Skeletal muscle tissue (tissue), 4 donors: ENCODE measurements around the gene METTL3. TPM values are rescaled to one million over a fixed set of nuclear protein-coding genes. Genes with fewer than 3 reads are reported as not detected.

ENCODE experiments used
- H3K27ac ChIP-seq: one replicate; pipeline ENCODE4 v1.7.0; 2013; ENCODE audit warnings: mild to moderate bottlenecking, low read depth, low read length, inconsistent platforms
- H3K27me3 ChIP-seq, 3 donors: one replicate each; pipeline ENCODE4 v1.7.0; 2013; ENCODE audit warnings: low read length in 3 of 3; ENCODE audit not compliant: control insufficient read depth in 3 of 3, insufficient read depth in 3 of 3
- H3K36me3 ChIP-seq, 3 donors: one replicate each; pipeline ENCODE4 v1.7.0; 2013; ENCODE audit warnings: low read length in 3 of 3; ENCODE audit not compliant: control insufficient read depth in 3 of 3, insufficient read depth in 3 of 3
- H3K4me1 ChIP-seq, 3 donors: one replicate each; pipeline ENCODE4 v1.7.0; 2013; ENCODE audit warnings: low read length in 3 of 3, mild to moderate bottlenecking in 3 of 3; ENCODE audit not compliant: control insufficient read depth in 3 of 3, insufficient read depth in 3 of 3
- H3K4me3 ChIP-seq, 3 donors: one replicate each; pipeline ENCODE4 v1.7.0; 2013; ENCODE audit warnings: low read length in 3 of 3
- H3K9ac ChIP-seq, 3 donors: one replicate each; pipeline ENCODE4 v1.7.0; 2013; ENCODE audit warnings: low read length in 3 of 3, mild to moderate bottlenecking in 3 of 3, moderate library complexity in 2 of 3, low read depth in 1 of 3
- H3K9me3 ChIP-seq, 3 donors: one replicate each; pipeline ENCODE4 v1.7.0; 2013; ENCODE audit warnings: low read length in 3 of 3; ENCODE audit not compliant: control insufficient read depth in 3 of 3
- total RNA-seq: library from RNA; depleted of rRNA; stranded (reverse); fragments of >200 nt; gene quantifications from one replicate; pipeline ENCODE4 v1.2.3, GENCODE V29; 2014
- donor health status: Osteomylitis.

The METTL3 gene
- total RNA-seq, 1 donor from 2014 or later = 73.6 TPM

- Histone ChIP-seq H3K27me3 (peaks cover 0 to 4% (median 0%) of the 10 kb centered on the region in 3 donors), H3K27ac (no peak overlapping the region), H3K36me3 (no peaks in the 10 kb centered on the region), H3K4me3 (peak overlapping the region; percentile 58 to 71 (median 69)), H3K9me3 (no peaks in the 10 kb centered on the region), H3K9ac (peak overlapping the region in 2 of 3 donors; percentile 20 to 68), H3K4me1 (peaks cover 0 to 2% (median 2%) of the 10 kb centered on the region in 3 donors)
These were observed 15.7 kb upstream of the METTL3 start for GRCh38 chr14:21526672-21527317.

- H3K4me1 ChIP-seq = peaks cover 0 to 2% (median 2%) of the 10 kb centered on the region in 3 donors
- H3K36me3 ChIP-seq = no peaks in the 10 kb centered on the region
- H3K27me3 ChIP-seq = peaks cover 0 to 4% (median 2%) of the 10 kb centered on the region in 3 donors
- no peaks in the 10 kb centered on the region for H3K9me3 ChIP-seq
- peak within 1 kb of the TSS; percentile 58 to 71 (median 69) for H3K4me3 ChIP-seq
- H3K9ac ChIP-seq = peak within 1 kb of the TSS in 2 of 3 donors; percentile 20 to 68
- no peak within 1 kb of the TSS for H3K27ac ChIP-seq
These were observed 15.0 kb upstream of the METTL3 start, which contains the start of gene SALL2 for GRCh38 chr14:21525962-21526671. SALL2 (minus strand) TSS chr14:21526346; CDS start chr14:21526127, 219 bp downstream.

GRCh38 chr14:21525571-21525961 is 14.4 kb upstream of the METTL3 start:
- peak overlapping the region; percentile 29 to 71 (median 58) for H3K4me3 ChIP-seq
- H3K27ac ChIP-seq = no peak overlapping the region
- H3K27me3 ChIP-seq = peaks cover 0 to 4% (median 3%) of the 10 kb centered on the region in 3 donors
- no peaks in the 10 kb centered on the region for H3K36me3 ChIP-seq
- no peak overlapping the region for H3K9ac ChIP-seq
- no peaks in the 10 kb centered on the region for H3K9me3 ChIP-seq
- H3K4me1 ChIP-seq = peaks cover 0 to 2% (median 2%) of the 10 kb centered on the region in 3 donors

GRCh38 chr14:21524575-21525490 is 13.7 kb upstream of the METTL3 start:
- Histone ChIP-seq H3K27me3 (peaks cover 0 to 4% (median 3%) of the 10 kb centered on the region in 3 donors), H3K27ac (no peak overlapping the region), H3K4me3 (peak overlapping the region in 2 of 3 donors; percentile 29 to 71), H3K4me1 (peaks cover 0 to 2% (median 2%) of the 10 kb centered on the region in 3 donors), H3K9me3 (no peaks in the 10 kb centered on the region), H3K36me3 (no peaks in the 10 kb centered on the region), H3K9ac (no peak overlapping the region)

GRCh38 chr14:21523203-21523602 is 12.1 kb upstream of the METTL3 start:
- H3K9ac ChIP-seq = no peak overlapping the region
- H3K36me3 ChIP-seq = no peaks in the 10 kb centered on the region
- no peaks in the 10 kb centered on the region for H3K9me3 ChIP-seq
- H3K27me3 ChIP-seq = peaks cover 0 to 4% (median 3%) of the 10 kb centered on the region in 3 donors
- no peak overlapping the region for H3K4me3 ChIP-seq
- H3K4me1 ChIP-seq = peaks cover 0 to 2% (median 2%) of the 10 kb centered on the region in 3 donors
- H3K27ac ChIP-seq = no peak overlapping the region

- H3K36me3 ChIP-seq = no peaks in the 10 kb centered on the region
- no peak overlapping the region for H3K9ac ChIP-seq
- no peaks in the 10 kb centered on the region for H3K9me3 ChIP-seq
- H3K4me3 ChIP-seq = no peak overlapping the region
- H3K27ac ChIP-seq = no peak overlapping the region
- peaks cover 0 to 2% (median under 1%) of the 10 kb centered on the region in 3 donors for H3K4me1 ChIP-seq
- peaks cover 0 to 4% (median 3%) of the 10 kb centered on the region in 3 donors for H3K27me3 ChIP-seq
These were observed 10.4 kb upstream of the METTL3 start for GRCh38 chr14:21521501-21521900.

GRCh38 chr14:21520767-21521166 is 9.6 kb upstream of the METTL3 start:
- Histone ChIP-seq H3K9ac (no peak overlapping the region), H3K27ac (no peak overlapping the region), H3K27me3 (peaks cover 0 to 4% (median 3%) of the 10 kb centered on the region in 3 donors), H3K36me3 (no peaks in the 10 kb centered on the region), H3K9me3 (no peaks in the 10 kb centered on the region), H3K4me1 (peaks cover 0 to 2% (median 0%) of the 10 kb centered on the region in 3 donors), H3K4me3 (no peak overlapping the region)

GRCh38 chr14:21518725-21519124 is 7.6 kb upstream of the METTL3 start:
- Histone ChIP-seq H3K4me3 (no peak overlapping the region), H3K27ac (no peak overlapping the region), H3K4me1 (no peaks in the 10 kb centered on the region), H3K9me3 (no peaks in the 10 kb centered on the region), H3K9ac (no peak overlapping the region), H3K27me3 (peaks cover 0 to 4% (median 3%) of the 10 kb centered on the region in 3 donors), H3K36me3 (no peaks in the 10 kb centered on the region)

GRCh38 chr14:21514341-21514740 is 3.2 kb upstream of the METTL3 start:
- Histone ChIP-seq H3K4me1 (peaks cover 10 to 16% (median 11%) of the 10 kb centered on the region in 3 donors), H3K27ac (no peak overlapping the region), H3K27me3 (no peaks in the 10 kb centered on the region), H3K4me3 (no peak overlapping the region), H3K9ac (no peak overlapping the region), H3K36me3 (peaks cover 0 to 2% (median 0%) of the 10 kb centered on the region in 3 donors), H3K9me3 (no peaks in the 10 kb centered on the region)
